OCI-LY1 (cell line): ENCODE data around the gene TBL1X.

Experiments
- H2AFZ ChIP-seq: fragments of 200-600 bp; sonication (generic), shearing (Covaris generic); 2 replicates; pipeline ENCODE4 v1.6.0; 2014; ENCODE audit warnings: antibody characterized with exemption, mild to moderate bottlenecking, low read length
- H3F3A ChIP-seq: fragments of 200-600 bp; sonication (generic), shearing (Covaris generic); 2 replicates; pipeline ENCODE4 v1.6.0; 2014; ENCODE audit warnings: mild to moderate bottlenecking, antibody characterized with exemption, low read length, moderate library complexity; ENCODE audit not compliant: insufficient read depth
- H3K27ac ChIP-seq: fragments of 200-600 bp; sonication (generic); 2 replicates; pipeline ENCODE4 v1.5.1; 2014; ENCODE audit warnings: low read length, mixed run types, mild to moderate bottlenecking, low read depth; ENCODE audit not compliant: poor library complexity, severe bottlenecking
- H3K27me3 ChIP-seq: fragments of 200-600 bp; sonication (generic); 2 replicates; pipeline ENCODE4 v1.6.0; 2014; ENCODE audit warnings: antibody characterized with exemption, mild to moderate bottlenecking, low read length, moderate library complexity; ENCODE audit not compliant: insufficient read depth
- H3K36me3 ChIP-seq: fragments of 200-600 bp; sonication (generic); 2 replicates; pipeline ENCODE4 v1.6.1; 2014; ENCODE audit warnings: mild to moderate bottlenecking, antibody characterized with exemption, low read length, moderate library complexity, mixed read lengths; ENCODE audit not compliant: insufficient read depth
- H3K4me1 ChIP-seq: fragments of 200-600 bp; sonication (generic); 2 replicates; pipeline ENCODE4 v1.5.1; 2014; ENCODE audit warnings: mild to moderate bottlenecking, low read length, moderate library complexity; ENCODE audit not compliant: insufficient read depth, severe bottlenecking
- H3K4me2 ChIP-seq: fragments of 200-600 bp; sonication (generic), shearing (Covaris generic); 2 replicates; pipeline ENCODE4 v1.6.1; 2014; ENCODE audit warnings: low read length
- H3K4me3 ChIP-seq: fragments of 200-600 bp; sonication (generic); 2 replicates; pipeline ENCODE4 v1.5.1; 2014; ENCODE audit warnings: low read length, low read depth, mild to moderate bottlenecking, mixed read lengths; ENCODE audit not compliant: poor library complexity, severe bottlenecking
- H3K79me2 ChIP-seq: fragments of 200-600 bp; shearing (Covaris generic); 2 replicates; pipeline ENCODE4 v1.6.1; 2016; ENCODE audit warnings: mixed run types, low read length, mixed read lengths; ENCODE audit not compliant: insufficient read depth
- H3K9ac ChIP-seq: fragments of 200-600 bp; sonication (generic), shearing (Covaris generic); 2 replicates; pipeline ENCODE4 v1.6.1; 2014; ENCODE audit warnings: mild to moderate bottlenecking, low read length, mixed read lengths
- H3K9me2 ChIP-seq: fragments of 200-600 bp; sonication (generic), shearing (Covaris generic); 2 replicates; pipeline ENCODE4 v1.6.1; 2014; ENCODE audit warnings: low read depth, mild to moderate bottlenecking, low read length, mixed read lengths
- H3K9me3 ChIP-seq: fragments of 200-600 bp; shearing (Covaris generic); 2 replicates; pipeline ENCODE4 v1.6.1; 2014; ENCODE audit warnings: low read length, mixed read lengths
- H4K20me1 ChIP-seq: fragments of 200-600 bp; sonication (generic), shearing (Covaris generic); 2 replicates; pipeline ENCODE4 v1.6.0; 2016; ENCODE audit warnings: mild to moderate bottlenecking, low read length; ENCODE audit not compliant: insufficient read depth
- EZH2 ChIP-seq: fragments of 200-600 bp; sonication (generic), shearing (Covaris generic); IDR thresholded peaks from 2 replicates; pipeline ENCODE4 v1.8.0; 2017; ENCODE audit warnings: borderline replicate concordance, mixed run types, mild to moderate bottlenecking, antibody characterized with exemption, low read length, moderate library complexity, mixed read lengths
- TF ChIP-seq, protein P1 (sequence below): fragments of 200-600 bp; sonication (generic), shearing (Covaris generic); IDR thresholded peaks from 2 replicates; pipeline ENCODE4 v1.5.1; 2017; ENCODE audit warnings: mild to moderate bottlenecking, antibody characterized with exemption, low read length, moderate library complexity, mixed read lengths

The TBL1X gene

DNA sequence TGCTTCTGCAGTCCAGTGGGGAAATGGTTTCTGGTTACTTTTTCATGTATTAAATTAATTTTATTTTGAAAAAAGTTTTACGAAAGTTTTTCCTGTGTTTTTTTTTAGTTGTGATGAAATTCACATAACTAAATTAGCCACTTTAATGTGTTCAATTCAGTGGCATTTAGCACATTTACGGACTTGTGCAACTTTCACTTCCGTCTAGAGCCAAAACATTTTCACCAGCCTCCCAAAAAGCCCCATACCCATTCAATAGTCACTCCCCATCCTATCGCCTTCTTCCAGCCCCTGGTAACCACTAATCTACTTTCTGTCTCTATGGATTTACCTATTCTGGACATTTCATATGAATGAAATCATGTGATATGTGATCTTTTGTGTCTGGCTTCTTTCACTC, 22.8 kb upstream of the TBL1X start:
- Histone ChIP-seq H3K9ac (no peak overlapping the region), H3K79me2 (no peaks in the 10 kb centered on the region), H3K36me3 (no peaks in the 10 kb centered on the region), H3F3A (no peaks in the 10 kb centered on the region), H3K4me2 (no peak overlapping the region), H3K9me2 (no peaks in the 10 kb centered on the region), H3K4me3 (no peak overlapping the region), H4K20me1 (no peaks in the 10 kb centered on the region), H3K27ac (no peak overlapping the region), H2AFZ (no peak overlapping the region), H3K4me1 (peaks cover 35% of the 10 kb centered on the region), H3K27me3 (no peaks in the 10 kb centered on the region), H3K9me3 (no peaks in the 10 kb centered on the region)
- TF ChIP-seq, protein P1, sequence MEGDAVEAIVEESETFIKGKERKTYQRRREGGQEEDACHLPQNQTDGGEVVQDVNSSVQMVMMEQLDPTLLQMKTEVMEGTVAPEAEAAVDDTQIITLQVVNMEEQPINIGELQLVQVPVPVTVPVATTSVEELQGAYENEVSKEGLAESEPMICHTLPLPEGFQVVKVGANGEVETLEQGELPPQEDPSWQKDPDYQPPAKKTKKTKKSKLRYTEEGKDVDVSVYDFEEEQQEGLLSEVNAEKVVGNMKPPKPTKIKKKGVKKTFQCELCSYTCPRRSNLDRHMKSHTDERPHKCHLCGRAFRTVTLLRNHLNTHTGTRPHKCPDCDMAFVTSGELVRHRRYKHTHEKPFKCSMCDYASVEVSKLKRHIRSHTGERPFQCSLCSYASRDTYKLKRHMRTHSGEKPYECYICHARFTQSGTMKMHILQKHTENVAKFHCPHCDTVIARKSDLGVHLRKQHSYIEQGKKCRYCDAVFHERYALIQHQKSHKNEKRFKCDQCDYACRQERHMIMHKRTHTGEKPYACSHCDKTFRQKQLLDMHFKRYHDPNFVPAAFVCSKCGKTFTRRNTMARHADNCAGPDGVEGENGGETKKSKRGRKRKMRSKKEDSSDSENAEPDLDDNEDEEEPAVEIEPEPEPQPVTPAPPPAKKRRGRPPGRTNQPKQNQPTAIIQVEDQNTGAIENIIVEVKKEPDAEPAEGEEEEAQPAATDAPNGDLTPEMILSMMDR, result no peak
- TF ChIP-seq EZH2, result no peak

DNA sequence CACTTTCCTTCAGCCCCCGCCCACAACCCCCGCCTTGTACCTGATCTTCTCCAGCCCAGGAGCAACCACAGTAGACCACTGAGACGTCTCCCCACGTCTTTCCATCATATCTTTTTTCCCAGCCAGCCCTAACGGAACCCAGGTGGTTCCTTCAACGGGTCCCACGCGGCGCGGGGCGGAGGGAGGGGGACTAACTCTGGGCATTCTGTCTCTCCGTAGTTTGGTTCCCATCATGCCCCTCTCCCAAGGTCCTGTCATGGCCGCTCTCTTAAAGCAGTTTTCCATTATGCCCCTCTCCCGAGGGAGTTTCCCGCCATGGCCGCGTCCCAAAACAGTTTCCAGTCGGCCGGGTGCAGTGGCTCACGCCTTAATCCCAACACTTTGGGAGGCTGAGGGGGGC, 21.5 kb upstream of the TBL1X start:
- H3K79me2 ChIP-seq, result no peaks in the 10 kb centered on the region
- H3K27me3 ChIP-seq, result no peaks in the 10 kb centered on the region
- TF ChIP-seq, protein P1, result no peak
- no peak for TF ChIP-seq EZH2
- no peaks in the 10 kb centered on the region for H4K20me1 ChIP-seq
- H3K4me1 ChIP-seq, result peaks cover 26% of the 10 kb centered on the region
- no peaks in the 10 kb centered on the region for H3K9me3 ChIP-seq
- H3K9ac ChIP-seq, result no peak overlapping the region
- no peak overlapping the region for H3K27ac ChIP-seq
- no peak overlapping the region for H2AFZ ChIP-seq
- H3K4me3 ChIP-seq, result no peak overlapping the region
- H3K36me3 ChIP-seq, result no peaks in the 10 kb centered on the region
- H3F3A ChIP-seq, result no peaks in the 10 kb centered on the region
- H3K4me2 ChIP-seq, result no peak overlapping the region
- no peaks in the 10 kb centered on the region for H3K9me2 ChIP-seq

DNA sequence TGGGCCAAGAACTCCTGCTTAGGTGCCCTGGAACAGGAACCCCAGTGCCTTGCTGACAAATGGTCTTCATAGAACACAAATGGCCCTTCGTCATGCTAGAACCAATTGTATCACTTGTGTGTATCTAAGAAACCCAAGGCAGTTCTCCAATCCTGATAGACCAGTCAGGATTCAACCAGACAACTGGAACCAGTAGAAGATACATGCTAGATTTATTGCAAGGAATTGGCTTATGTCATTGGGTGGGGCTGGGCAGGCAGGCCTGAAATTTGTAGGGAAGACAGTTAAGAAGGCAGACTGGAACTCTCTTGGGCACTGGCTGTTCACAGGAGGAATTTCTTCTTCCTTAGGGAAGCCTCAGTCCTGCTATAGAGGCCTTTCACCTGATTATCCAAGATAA, 17.0 kb upstream of the TBL1X start:
- Histone ChIP-seq H3K27me3 (no peaks in the 10 kb centered on the region), H2AFZ (no peak overlapping the region)

More for the DNA sequence above, 17.0 kb upstream of the TBL1X start:
- no peak overlapping the region for H3K4me2 ChIP-seq
- H3F3A ChIP-seq, result no peaks in the 10 kb centered on the region
- no peak overlapping the region for H3K27ac ChIP-seq
- H3K9me3 ChIP-seq, result no peaks in the 10 kb centered on the region
- H3K36me3 ChIP-seq, result no peaks in the 10 kb centered on the region; the same call in 1 of the 2 replicates
- no peak overlapping the region for H3K4me3 ChIP-seq
- peaks cover 15% of the 10 kb centered on the region for H3K4me1 ChIP-seq
- no peaks in the 10 kb centered on the region for H4K20me1 ChIP-seq
- no peak overlapping the region for H3K9ac ChIP-seq
- TF ChIP-seq EZH2, result no peak
- TF ChIP-seq, protein P1, result no peak
- no peaks in the 10 kb centered on the region for H3K79me2 ChIP-seq
- H3K9me2 ChIP-seq, result no peaks in the 10 kb centered on the region
